HEK293 (cell line): ENCODE data around the gene ITGB1BP1.
A peak's percentile ranks its signal among the peaks of the same experiment; 100 is the strongest.

ENCODE experiments used
- CTCF ChIA-PET: fragments of 350-600 bp; formaldehyde crosslinking; extraction: SDS; loops from one replicate; lab custom pipeline; 2021; ENCODE audit warnings: antibody characterized with exemption; lab: Yijun Ruan, JAX
- POLR2A ChIA-PET: fragments of 300-600 bp; formaldehyde crosslinking; extraction: SDS; loops from one replicate; lab custom pipeline; 2020; ENCODE audit warnings: antibody characterized with exemption, inconsistent platforms; lab: Yijun Ruan, JAX
- H3K27ac ChIP-seq: fragments of 200-500 bp; sonication (Bioruptor generic); 2 replicates; pipeline ENCODE4 v1.5.1; 2014; ENCODE audit warnings: low read depth, low read length, control low read depth, inconsistent platforms; ENCODE audit errors: extremely low read depth
- H3K36me3 ChIP-seq, 2 experiments: fragments of 200-500 bp in 1 of 2; sonication (Bioruptor generic) in 1 of 2; 1 replicate in 1 of 2; 2 replicates in 1 of 2; pipeline ENCODE4 v1.5.1; 2014 to 2017; ENCODE audit warnings: inconsistent platforms in 2 of 2, low read length in 2 of 2; ENCODE audit not compliant: control insufficient read depth in 2 of 2, insufficient read depth in 1 of 2
- H3K4me1 ChIP-seq: fragments of 200-500 bp; sonication (Bioruptor generic); 2 replicates; pipeline ENCODE4 v1.5.1; 2014; ENCODE audit warnings: mild to moderate bottlenecking, low read length, inconsistent platforms; ENCODE audit not compliant: control insufficient read depth, insufficient read depth
- H3K4me3 ChIP-seq: 2 replicates; pipeline ENCODE4 v1.5.1; 2011; ENCODE audit warnings: low read depth, mild to moderate bottlenecking, control low read depth, low read length, moderate library complexity
- H3K9me3 ChIP-seq: fragments of 200-500 bp; sonication (Bioruptor generic); 2 replicates; pipeline ENCODE4 v1.5.1; 2014; ENCODE audit warnings: low read depth, low read length, inconsistent platforms; ENCODE audit not compliant: control insufficient read depth, insufficient read depth
- EGR2 ChIP-seq: fragments of 450-650 bp; formaldehyde crosslinking; IDR thresholded peaks from 2 replicates; pipeline ENCODE4 v1.5.1; 2016; ENCODE audit warnings: low read depth, missing biosample characterization, missing genetic modification characterization
- GFI1B ChIP-seq: fragments of 450-650 bp; formaldehyde crosslinking; IDR thresholded peaks from 2 replicates; pipeline ENCODE4 v1.5.1; 2016; ENCODE audit warnings: missing biosample characterization, missing genetic modification characterization
- SCRT2 ChIP-seq: fragments of 450-650 bp; formaldehyde crosslinking; IDR thresholded peaks from 2 replicates; pipeline ENCODE4 v1.5.1; 2016; ENCODE audit warnings: missing biosample characterization, missing genetic modification characterization
- ZBTB48 ChIP-seq: fragments of 450-650 bp; formaldehyde crosslinking; IDR thresholded peaks from 2 replicates; pipeline ENCODE4 v1.5.1; 2016; ENCODE audit warnings: missing biosample characterization, missing genetic modification characterization
- ZFHX2 ChIP-seq: fragments of 450-650 bp; formaldehyde crosslinking; conservative IDR thresholded peaks from 2 replicates; pipeline ENCODE4 v1.5.1; 2016; ENCODE audit warnings: missing biosample characterization, missing genetic modification characterization
- ZFP3 ChIP-seq: fragments of 450-650 bp; formaldehyde crosslinking; IDR thresholded peaks from 2 replicates; pipeline ENCODE4 v1.5.1; 2016; ENCODE audit warnings: low read depth, missing biosample characterization, missing genetic modification characterization
- ZIC2 ChIP-seq: fragments of 450-650 bp; formaldehyde crosslinking; IDR thresholded peaks from 2 replicates; pipeline ENCODE4 v1.5.1; 2016; ENCODE audit warnings: missing biosample characterization, missing genetic modification characterization
- ZNF214 ChIP-seq: fragments of 450-650 bp; formaldehyde crosslinking; IDR thresholded peaks from 2 replicates; pipeline ENCODE4 v1.5.1; 2017; ENCODE audit warnings: missing biosample characterization, mild to moderate bottlenecking, missing genetic modification characterization, borderline replicate concordance
- ZNF707 ChIP-seq: fragments of 450-650 bp; formaldehyde crosslinking; IDR thresholded peaks from 2 replicates; pipeline ENCODE4 v1.5.1; 2016; ENCODE audit warnings: missing biosample characterization, missing genetic modification characterization
- TF ChIP-seq, protein P1 (sequence below): fragments of 450-650 bp; formaldehyde crosslinking; IDR thresholded peaks from 2 replicates; pipeline ENCODE4 v1.5.1; 2016; ENCODE audit warnings: missing biosample characterization, missing genetic modification characterization
- TF ChIP-seq, protein P2 (sequence below): fragments of 450-650 bp; IDR thresholded peaks from 2 replicates; pipeline ENCODE4 v1.5.1; 2018; ENCODE audit warnings: missing biosample characterization, missing genetic modification characterization

Gene ITGB1BP1

DNA sequence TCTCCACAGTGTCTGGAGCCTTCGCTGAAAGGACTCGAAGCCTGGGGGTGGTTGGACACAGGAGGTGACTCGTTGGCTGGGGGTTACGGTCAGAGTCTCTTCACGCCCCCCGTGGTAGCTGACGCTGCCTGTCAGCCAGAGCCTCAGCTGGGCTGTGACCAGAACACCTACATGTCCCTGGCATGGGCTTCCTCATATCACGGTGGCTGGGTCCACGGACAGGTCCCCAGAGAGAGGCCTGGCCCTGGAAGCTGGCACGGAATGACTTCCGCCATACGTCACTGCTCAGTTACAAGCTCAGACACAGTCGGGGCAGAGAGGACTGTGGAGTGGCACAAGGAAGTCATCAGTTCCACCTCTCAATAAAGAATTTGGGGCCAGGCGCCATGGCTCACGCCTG, 28.5 kb downstream of the ITGB1BP1 start:
- Histone ChIP-seq H3K9me3 (no peaks in the 10 kb centered on the region), H3K4me3 (no peak overlapping the region), H3K4me1 (no peaks in the 10 kb centered on the region), H3K27ac (no peak overlapping the region), H3K36me3 (peaks cover 0 to 23% of the 10 kb centered on the region in 2 experiments; a peak in 2 of 3 replicates)
- ChIA-PET CTCF (no interaction called here), POLR2A (no interaction called here)
- no peak for TF ChIP-seq ZFP3 (tag by site-specific recombination)
- TF ChIP-seq, protein P1, sequence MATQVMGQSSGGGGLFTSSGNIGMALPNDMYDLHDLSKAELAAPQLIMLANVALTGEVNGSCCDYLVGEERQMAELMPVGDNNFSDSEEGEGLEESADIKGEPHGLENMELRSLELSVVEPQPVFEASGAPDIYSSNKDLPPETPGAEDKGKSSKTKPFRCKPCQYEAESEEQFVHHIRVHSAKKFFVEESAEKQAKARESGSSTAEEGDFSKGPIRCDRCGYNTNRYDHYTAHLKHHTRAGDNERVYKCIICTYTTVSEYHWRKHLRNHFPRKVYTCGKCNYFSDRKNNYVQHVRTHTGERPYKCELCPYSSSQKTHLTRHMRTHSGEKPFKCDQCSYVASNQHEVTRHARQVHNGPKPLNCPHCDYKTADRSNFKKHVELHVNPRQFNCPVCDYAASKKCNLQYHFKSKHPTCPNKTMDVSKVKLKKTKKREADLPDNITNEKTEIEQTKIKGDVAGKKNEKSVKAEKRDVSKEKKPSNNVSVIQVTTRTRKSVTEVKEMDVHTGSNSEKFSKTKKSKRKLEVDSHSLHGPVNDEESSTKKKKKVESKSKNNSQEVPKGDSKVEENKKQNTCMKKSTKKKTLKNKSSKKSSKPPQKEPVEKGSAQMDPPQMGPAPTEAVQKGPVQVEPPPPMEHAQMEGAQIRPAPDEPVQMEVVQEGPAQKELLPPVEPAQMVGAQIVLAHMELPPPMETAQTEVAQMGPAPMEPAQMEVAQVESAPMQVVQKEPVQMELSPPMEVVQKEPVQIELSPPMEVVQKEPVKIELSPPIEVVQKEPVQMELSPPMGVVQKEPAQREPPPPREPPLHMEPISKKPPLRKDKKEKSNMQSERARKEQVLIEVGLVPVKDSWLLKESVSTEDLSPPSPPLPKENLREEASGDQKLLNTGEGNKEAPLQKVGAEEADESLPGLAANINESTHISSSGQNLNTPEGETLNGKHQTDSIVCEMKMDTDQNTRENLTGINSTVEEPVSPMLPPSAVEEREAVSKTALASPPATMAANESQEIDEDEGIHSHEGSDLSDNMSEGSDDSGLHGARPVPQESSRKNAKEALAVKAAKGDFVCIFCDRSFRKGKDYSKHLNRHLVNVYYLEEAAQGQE (tag by site-specific recombination) = no peak
- no peak for TF ChIP-seq ZBTB48 (tag by site-specific recombination)
- TF ChIP-seq ZNF214 (tag by site-specific recombination) = no peak

DNA sequence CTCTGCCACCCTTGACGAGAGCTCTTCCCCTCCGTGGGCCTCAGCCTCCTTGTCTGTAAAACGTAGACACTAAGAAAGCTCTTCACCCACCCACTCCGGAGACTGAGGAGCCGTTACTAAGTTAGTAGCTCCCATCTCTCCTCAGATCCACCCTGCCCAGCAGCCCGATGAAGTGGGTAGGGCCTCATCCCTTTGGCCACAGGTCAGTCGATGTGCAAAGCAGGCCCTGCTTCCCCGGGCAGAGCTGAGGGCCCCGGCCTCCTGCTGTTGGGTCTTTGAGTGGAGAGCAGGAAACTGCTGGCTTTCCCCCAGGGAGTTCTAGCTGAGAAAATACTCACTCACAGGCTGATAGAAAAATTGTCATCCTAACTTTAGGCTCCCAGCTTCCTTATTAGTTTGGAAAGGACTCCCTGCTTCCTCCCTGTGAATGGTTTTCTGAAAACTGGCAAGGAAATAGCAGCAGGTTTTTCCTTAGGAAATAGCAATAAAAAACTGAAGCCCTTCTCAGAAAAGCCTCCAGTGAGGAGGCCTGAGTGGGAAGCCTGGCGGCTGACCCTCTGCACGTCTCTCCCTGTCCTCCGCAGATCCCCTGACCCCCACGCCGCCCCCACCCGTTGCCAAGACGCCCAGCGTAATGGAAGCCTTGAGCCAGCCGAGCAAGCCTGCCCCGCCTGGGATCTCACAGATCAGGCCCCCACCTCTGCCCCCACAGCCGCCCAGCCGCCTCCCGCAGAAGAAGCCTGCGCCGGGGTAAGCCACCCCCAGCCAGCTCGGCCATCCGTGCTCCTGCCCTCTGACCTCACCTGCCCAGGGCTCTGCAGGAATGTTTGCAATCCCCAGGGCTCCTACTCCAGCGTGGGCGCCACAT, 30.2 kb downstream of the ITGB1BP1 start:
- no peaks in the 10 kb centered on the region for H3K9me3 ChIP-seq
- ChIA-PET POLR2A (no interaction called here), CTCF (interaction anchor here (0.7 to 1.2 kb wide), 2 partner anchors 206 to 704 kb away, joined by 3 read pairs; no protein-coding TSS in a partner anchor)
- no peaks in the 10 kb centered on the region for H3K4me1 ChIP-seq
- TF ChIP-seq GFI1B (tag by site-specific recombination) (no peak), ZIC2 (tag by site-specific recombination) (peak; percentile 71), ZFHX2 (peak; percentile 62), EGR2 (tag by site-specific recombination) (peak; percentile 85)
- TF ChIP-seq, protein P2, sequence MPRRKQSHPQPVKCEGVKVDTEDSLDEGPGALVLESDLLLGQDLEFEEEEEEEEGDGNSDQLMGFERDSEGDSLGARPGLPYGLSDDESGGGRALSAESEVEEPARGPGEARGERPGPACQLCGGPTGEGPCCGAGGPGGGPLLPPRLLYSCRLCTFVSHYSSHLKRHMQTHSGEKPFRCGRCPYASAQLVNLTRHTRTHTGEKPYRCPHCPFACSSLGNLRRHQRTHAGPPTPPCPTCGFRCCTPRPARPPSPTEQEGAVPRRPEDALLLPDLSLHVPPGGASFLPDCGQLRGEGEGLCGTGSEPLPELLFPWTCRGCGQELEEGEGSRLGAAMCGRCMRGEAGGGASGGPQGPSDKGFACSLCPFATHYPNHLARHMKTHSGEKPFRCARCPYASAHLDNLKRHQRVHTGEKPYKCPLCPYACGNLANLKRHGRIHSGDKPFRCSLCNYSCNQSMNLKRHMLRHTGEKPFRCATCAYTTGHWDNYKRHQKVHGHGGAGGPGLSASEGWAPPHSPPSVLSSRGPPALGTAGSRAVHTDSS (tag by site-specific recombination) = no peak
- no peak overlapping the region for H3K4me3 ChIP-seq
- no peak overlapping the region for H3K27ac ChIP-seq
- H3K36me3 ChIP-seq = peaks cover 0 to 37% of the 10 kb centered on the region in 2 experiments; a peak in 2 of 3 replicates

DNA sequence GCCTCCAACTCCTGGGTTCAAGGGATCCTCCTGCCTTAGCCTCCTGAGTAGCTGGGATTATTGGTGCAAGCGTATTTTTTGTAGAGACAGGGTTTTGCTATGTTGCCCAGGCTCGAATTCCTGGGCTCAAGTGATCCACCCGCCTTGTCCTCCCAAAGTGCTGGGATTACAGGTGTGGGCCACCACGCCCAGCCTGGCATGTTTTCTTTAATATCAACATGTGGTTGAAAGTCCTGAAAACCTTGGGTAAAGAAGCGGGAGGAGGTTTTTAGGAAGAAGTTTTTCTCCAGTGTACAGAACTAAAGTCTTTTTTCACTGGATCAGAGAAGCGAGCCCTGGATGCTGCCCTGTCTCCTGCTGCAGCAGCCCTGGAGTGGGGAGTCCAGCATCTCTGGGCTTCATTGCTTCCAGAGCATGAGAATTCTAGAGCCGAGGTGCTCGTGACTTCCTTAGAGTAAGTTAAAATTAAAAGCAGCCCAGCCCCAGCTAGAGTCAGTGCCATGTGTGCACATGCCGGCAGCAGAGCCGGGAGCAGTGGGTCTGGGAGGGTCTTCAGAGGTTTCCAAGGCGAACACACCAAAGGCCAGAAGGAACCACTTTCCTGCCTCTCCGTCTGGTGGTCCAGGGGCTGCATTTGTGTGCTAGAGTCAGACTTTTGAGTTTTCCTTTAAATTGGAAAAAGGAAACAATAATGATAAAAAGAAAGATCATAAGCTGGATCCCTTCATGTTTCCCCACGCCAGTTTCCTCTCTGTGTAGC, 31.2 kb downstream of the ITGB1BP1 start:
- H3K36me3 ChIP-seq = peaks cover 0 to 40% of the 10 kb centered on the region in 2 experiments; a peak in 1 of 3 replicates
- H3K4me1 ChIP-seq = no peaks in the 10 kb centered on the region
- no peak overlapping the region for H3K4me3 ChIP-seq
- no peak for TF ChIP-seq ZNF707 (tag by site-specific recombination)
- peak; percentile 47 for TF ChIP-seq SCRT2 (tag by site-specific recombination)
- no peaks in the 10 kb centered on the region for H3K9me3 ChIP-seq
- no peak overlapping the region for H3K27ac ChIP-seq
- POLR2A ChIA-PET = interaction anchor here (0.8 kb wide), 1 partner anchor 1283 kb away, joined by 5 read pairs; no protein-coding TSS in a partner anchor
- CTCF ChIA-PET = interaction anchor here (1.2 kb wide), 1 partner anchor 705 kb away, joined by 3 read pairs; no protein-coding TSS in a partner anchor
